GM10266 (cell line): ENCODE measurements around the gene PAXX.
"Not testable (repeated sequence)": the region's sequence is repeated elsewhere in the genome, so short reads cannot be mapped to it uniquely, and the experiment has no call there.

Source experiments
- DNase-seq: peaks from one replicate; pipeline ENCODE4 v3.0.0; 2012; ENCODE audit errors: extremely low spot score
- CTCF ChIP-seq: IDR thresholded peaks from 2 replicates; pipeline ENCODE4 v1.5.1; 2012; ENCODE audit warnings: mild to moderate bottlenecking, low read depth; ENCODE audit not compliant: control insufficient read depth, insufficient read depth; ENCODE audit errors: missing control alignments

PAXX gene

GRCh38 chr9:137002646-137003041, 10.4 kb downstream of the PAXX start:
- no peak for DNase-seq
- TF ChIP-seq CTCF: no peak

GRCh38 chr9:137004285-137004684, 12.1 kb downstream of the PAXX start:
- peak; percentile 41 for TF ChIP-seq CTCF
- DNase-seq: not testable (repeated sequence)

GRCh38 chr9:137006116-137007003, 14.1 kb downstream of the PAXX start:
- no peak for DNase-seq

GRCh38 chr9:137007108-137007815, 15.0 kb downstream of the PAXX start:
- no peak for DNase-seq
- TF ChIP-seq CTCF: no peak

More at GRCh38 chr9:137006116-137007003, 14.1 kb downstream of the PAXX start:
- no peak for TF ChIP-seq CTCF

- DNase-seq: no peak
- no peak for TF ChIP-seq CTCF
These were observed 15.6 kb downstream of the PAXX start for GRCh38 chr9:137007816-137008270.

GRCh38 chr9:137008312-137008711, 16.1 kb downstream of the PAXX start:
- DNase-seq: no peak
- TF ChIP-seq CTCF: no peak
